SJSA1 (cell line): ENCODE results near the gene ITGAX. TPM values are rescaled to one million over a fixed set of nuclear protein-coding genes. Genes with fewer than 3 reads are reported as not detected.
A peak's percentile ranks its signal among the peaks of the same experiment; 100 is the strongest.

Experiments
- DNase-seq, 2 experiments: peaks; one replicate each; pipeline ENCODE4 v3.0.0-alpha.2; 2015 to 2020; ENCODE audit warnings: low spot score in 2 of 2, low read depth in 1 of 2
- H3K27ac ChIP-seq: fragments of 250-450 bp; sonication (Bioruptor Pico); 2 replicates; pipeline ENCODE4 v1.5.1; 2020; ENCODE audit warnings: mild to moderate bottlenecking, moderate library complexity
- H3K27me3 ChIP-seq: fragments of 250-450 bp; sonication (Bioruptor Pico); replicated peaks from 2 replicates; pipeline ENCODE4 v1.5.1; 2020; ENCODE audit warnings: mild to moderate bottlenecking, moderate library complexity
- H3K36me3 ChIP-seq: fragments of 250-450 bp; sonication (Bioruptor Pico); 2 replicates; pipeline ENCODE4 v1.5.1; 2020; ENCODE audit warnings: mild to moderate bottlenecking
- H3K4me1 ChIP-seq: fragments of 250-450 bp; sonication (Bioruptor Pico); replicated peaks from 2 replicates; pipeline ENCODE4 v1.6.1; 2021; ENCODE audit warnings: mild to moderate bottlenecking
- H3K4me3 ChIP-seq: fragments of 250-450 bp; sonication (Bioruptor Pico); 2 replicates; pipeline ENCODE4 v1.5.1; 2020; ENCODE audit warnings: mild to moderate bottlenecking
- H3K9me3 ChIP-seq: fragments of 250-450 bp; sonication (Bioruptor Pico); replicated peaks from 2 replicates; pipeline ENCODE4 v1.5.1; 2020; ENCODE audit warnings: mild to moderate bottlenecking
- total RNA-seq: library from RNA; depleted of rRNA; stranded (reverse); fragments of >200 nt; shearing (Covaris generic); gene quantifications from 2 replicates; pipeline ENCODE4 v1.2.3, GENCODE V29; 2014

The ITGAX gene
- total RNA-seq, 1 experiment from 2014 or later = not detected

- no peaks in the 10 kb centered on the region for H3K4me1 ChIP-seq
- peaks cover 24% of the 10 kb centered on the region for H3K27me3 ChIP-seq
- H3K27ac ChIP-seq = no peak overlapping the region
- H3K36me3 ChIP-seq = no peaks in the 10 kb centered on the region
- no peaks in the 10 kb centered on the region for H3K9me3 ChIP-seq
- no peak overlapping the region for H3K4me3 ChIP-seq
- DNase-seq = no peak
Observed at GRCh38 chr16:31371619-31372484, 16.9 kb downstream of the ITGAX start.

GRCh38 chr16:31373235-31373634 lies 18.3 kb downstream of the ITGAX start:
- no peaks in the 10 kb centered on the region for H3K36me3 ChIP-seq
- H3K27ac ChIP-seq = no peak overlapping the region
- H3K4me3 ChIP-seq = no peak overlapping the region
- DNase-seq = no peak
- no peaks in the 10 kb centered on the region for H3K4me1 ChIP-seq
- no peaks in the 10 kb centered on the region for H3K9me3 ChIP-seq
- H3K27me3 ChIP-seq = peaks cover 24% of the 10 kb centered on the region

GRCh38 chr16:31375231-31375630 lies 20.3 kb downstream of the ITGAX start:
- H3K9me3 ChIP-seq = no peaks in the 10 kb centered on the region
- DNase-seq = no peak
- no peak overlapping the region for H3K4me3 ChIP-seq
- H3K27ac ChIP-seq = no peak overlapping the region
- peaks cover 24% of the 10 kb centered on the region for H3K27me3 ChIP-seq
- H3K36me3 ChIP-seq = no peaks in the 10 kb centered on the region
- H3K4me1 ChIP-seq = no peaks in the 10 kb centered on the region

GRCh38 chr16:31376705-31377104 lies 21.7 kb downstream of the ITGAX start:
- no peak for DNase-seq
- Histone ChIP-seq H3K4me1 (no peaks in the 10 kb centered on the region), H3K27me3 (peaks cover 24% of the 10 kb centered on the region), H3K4me3 (no peak overlapping the region), H3K9me3 (no peaks in the 10 kb centered on the region), H3K36me3 (no peaks in the 10 kb centered on the region), H3K27ac (no peak overlapping the region)

GRCh38 chr16:31377210-31377903 lies 22.4 kb downstream of the ITGAX start:
- Histone ChIP-seq H3K27me3 (peaks cover 24% of the 10 kb centered on the region), H3K36me3 (no peaks in the 10 kb centered on the region), H3K27ac (no peak overlapping the region), H3K4me3 (no peak overlapping the region), H3K9me3 (no peaks in the 10 kb centered on the region), H3K4me1 (no peaks in the 10 kb centered on the region)
- no peak for DNase-seq

- peaks cover 7% of the 10 kb centered on the region for H3K27me3 ChIP-seq
- no peak overlapping the region for H3K4me3 ChIP-seq
- DNase-seq = no peak
- no peaks in the 10 kb centered on the region for H3K9me3 ChIP-seq
- no peaks in the 10 kb centered on the region for H3K4me1 ChIP-seq
- H3K36me3 ChIP-seq = no peaks in the 10 kb centered on the region
- H3K27ac ChIP-seq = no peak overlapping the region
Observed at GRCh38 chr16:31380201-31380600, 25.2 kb downstream of the ITGAX start.

- 0 out of 2 replicates have a peak, but pooled peaks cover 4% of the 10 kb centered on the region for H3K4me1 ChIP-seq
- DNase-seq = peak in 1 of 2 experiments; percentile 24
- no peak overlapping the region for H3K4me3 ChIP-seq
- no peak overlapping the region for H3K27ac ChIP-seq
- no peaks in the 10 kb centered on the region for H3K9me3 ChIP-seq
- no peaks in the 10 kb centered on the region for H3K36me3 ChIP-seq
- no peaks in the 10 kb centered on the region; the same call in none of the 2 replicates for H3K27me3 ChIP-seq
Observed at GRCh38 chr16:31382485-31383161, 27.6 kb downstream of the ITGAX start.

- Histone ChIP-seq H3K27ac (no peak overlapping the region), H3K4me1 (0 out of 2 replicates have a peak, but pooled peaks cover 4% of the 10 kb centered on the region), H3K36me3 (no peaks in the 10 kb centered on the region), H3K9me3 (no peaks in the 10 kb centered on the region), H3K27me3 (peaks cover 15% of the 10 kb centered on the region), H3K4me3 (no peak overlapping the region)
- DNase-seq = no peak
Observed at GRCh38 chr16:31385680-31386079, 30.7 kb downstream of the ITGAX start.

- DNase-seq = peak in 1 of 2 experiments; percentile 14
- H3K27me3 ChIP-seq = peaks cover 15% of the 10 kb centered on the region
- H3K27ac ChIP-seq = no peak overlapping the region
- no peak overlapping the region for H3K4me3 ChIP-seq
- no peaks in the 10 kb centered on the region for H3K9me3 ChIP-seq
- no peaks in the 10 kb centered on the region for H3K36me3 ChIP-seq
- 0 out of 2 replicates have a peak, but pooled peaks cover 4% of the 10 kb centered on the region for H3K4me1 ChIP-seq
Observed at GRCh38 chr16:31386157-31386984, 31.4 kb downstream of the ITGAX start.

GRCh38 chr16:31388535-31388934 lies 33.6 kb downstream of the ITGAX start:
- Histone ChIP-seq H3K27ac (no peak overlapping the region), H3K4me3 (no peak overlapping the region), H3K27me3 (peaks cover 18% of the 10 kb centered on the region), H3K9me3 (no peaks in the 10 kb centered on the region), H3K36me3 (no peaks in the 10 kb centered on the region), H3K4me1 (0 out of 2 replicates have a peak, but pooled peaks cover 4% of the 10 kb centered on the region)
- DNase-seq = no peak

GRCh38 chr16:31390504-31391041 lies 35.6 kb downstream of the ITGAX start:
- Histone ChIP-seq H3K27me3 (peaks cover 18% of the 10 kb centered on the region), H3K4me1 (0 out of 2 replicates have a peak, but pooled peaks cover 4% of the 10 kb centered on the region), H3K9me3 (no peaks in the 10 kb centered on the region), H3K36me3 (no peaks in the 10 kb centered on the region), H3K4me3 (no peak overlapping the region), H3K27ac (no peak overlapping the region)
- DNase-seq = no peak

- peaks cover 18% of the 10 kb centered on the region for H3K27me3 ChIP-seq
- H3K4me3 ChIP-seq = no peak within 1 kb of the TSS
- H3K36me3 ChIP-seq = no peaks in the 10 kb centered on the region
Observed at GRCh38 chr16:31393056-31393455, 38.1 kb downstream of the ITGAX start, which contains the start of gene ITGAD. Gene ITGAD (plus strand): TSS chr16:31393335. CDS start chr16:31393361, 26 bp downstream.

GRCh38 chr16:31395647-31396046 lies 40.7 kb downstream of the ITGAX start:
- Histone ChIP-seq H3K27me3 (0 out of 2 replicates have a peak, but pooled peaks cover 4% of the 10 kb centered on the region), H3K4me3 (no peak overlapping the region), H3K4me1 (no peaks in the 10 kb centered on the region), H3K36me3 (no peaks in the 10 kb centered on the region), H3K27ac (no peak overlapping the region), H3K9me3 (no peaks in the 10 kb centered on the region)
- DNase-seq = no peak

More at GRCh38 chr16:31393056-31393455, 38.1 kb downstream of the ITGAX start, which contains the start of gene ITGAD:
- Histone ChIP-seq H3K4me1 (no peaks in the 10 kb centered on the region), H3K27ac (no peak within 1 kb of the TSS), H3K9me3 (no peaks in the 10 kb centered on the region)
- DNase-seq = no peak
